GF-D8 (cell line): ENCODE results near the gene SPTBN4.
A peak's percentile ranks its signal among the peaks of the same experiment; 100 is the strongest.
"Not testable (repeated sequence)": the region's sequence is repeated elsewhere in the genome, so short reads cannot be mapped to it uniquely, and the experiment has no call there.

Experiments used
- DNase-seq: peaks from one replicate; lab custom pipeline; 2025; lab: John Stamatoyannopoulos, UW

The SPTBN4 gene

GRCh38 chr19:40441719-40442253 lies 25.0 kb upstream of the SPTBN4 start:
- DNase-seq = no peak

- DNase-seq = no peak
These were observed 24.3 kb upstream of the SPTBN4 start for GRCh38 chr19:40442328-40443130.

- peak; percentile 99 for DNase-seq
These were observed 23.4 kb upstream of the SPTBN4 start for GRCh38 chr19:40443131-40443999.

- DNase-seq = peak; percentile 80
These were observed 22.6 kb upstream of the SPTBN4 start, which contains the start of gene SERTAD3 for GRCh38 chr19:40444000-40444824. Gene SERTAD3, minus strand, starts transcription at chr19:40444335. Its CDS starts 2,255 bp downstream, at chr19:40442080.

- DNase-seq = no peak
These were observed 21.9 kb upstream of the SPTBN4 start for GRCh38 chr19:40444825-40445312.

- DNase-seq = no peak
These were observed 21.0 kb upstream of the SPTBN4 start for GRCh38 chr19:40445780-40446262.

- DNase-seq = no peak
These were observed 20.5 kb upstream of the SPTBN4 start for GRCh38 chr19:40446263-40446784.

- no peak for DNase-seq
These were observed 17.3 kb upstream of the SPTBN4 start for GRCh38 chr19:40449506-40449905.

GRCh38 chr19:40450664-40451063 lies 16.1 kb upstream of the SPTBN4 start:
- DNase-seq = no peak

GRCh38 chr19:40452016-40452415 lies 14.8 kb upstream of the SPTBN4 start:
- no peak for DNase-seq

- no peak for DNase-seq
These were observed 13.6 kb upstream of the SPTBN4 start for GRCh38 chr19:40453151-40453735.

- DNase-seq = not testable (repeated sequence)
These were observed 12.9 kb upstream of the SPTBN4 start for GRCh38 chr19:40453943-40454342.

- DNase-seq = no peak
These were observed 9.8 kb upstream of the SPTBN4 start for GRCh38 chr19:40457048-40457447.

- no peak for DNase-seq
These were observed 8.7 kb upstream of the SPTBN4 start for GRCh38 chr19:40457953-40458596.

GRCh38 chr19:40458597-40458974 lies 8.2 kb upstream of the SPTBN4 start:
- no peak for DNase-seq

- no peak for DNase-seq
These were observed 6.6 kb upstream of the SPTBN4 start for GRCh38 chr19:40460185-40460584.

- no peak for DNase-seq
These were observed 5.1 kb upstream of the SPTBN4 start for GRCh38 chr19:40461669-40462221.

GRCh38 chr19:40463587-40464037 lies 3.2 kb upstream of the SPTBN4 start:
- DNase-seq = peak; percentile 42

GRCh38 chr19:40464059-40465024 lies 2.5 kb upstream of the SPTBN4 start:
- peak; percentile 51 for DNase-seq
